Breast epithelium (tissue), 3 donors: ENCODE measurements around the gene DUS3L.

ENCODE experiments used
- CTCF ChIP-seq, 3 donors: fragments of 450-650 bp; IDR thresholded peaks; one replicate each; pipeline ENCODE4 v1.5.1; 2016 to 2017; ENCODE audit warnings: antibody characterized with exemption in 3 of 3, mild to moderate bottlenecking in 3 of 3, moderate library complexity in 3 of 3
- POLR2A ChIP-seq: fragments of 450-650 bp; IDR thresholded peaks from one replicate; pipeline ENCODE4 v1.6.1; 2016; ENCODE audit warnings: antibody characterized with exemption, mild to moderate bottlenecking, moderate library complexity

GRCh38 chr19:5825178-5825577 lies 34.2 kb upstream of the DUS3L start:
- TF ChIP-seq POLR2A (no peak), CTCF (IDR thresholded peaks at IDR 0.05) (no peak)
